ENCODE measurements around the gene EVI2B. TPM values are rescaled to one million over a fixed set of nuclear protein-coding genes. Genes with fewer than 3 reads are reported as not detected.
A peak's percentile ranks its signal among the peaks of the same experiment; 100 is the strongest.
"Not testable (repeated sequence)": the region's sequence is repeated elsewhere in the genome, so short reads cannot be mapped to it uniquely, and the experiment has no call there.

The EVI2B gene
- total and polyA plus RNA-seq, 12 donors, result 0.77 to 14.2 (median 1.8) TPM

DNA sequence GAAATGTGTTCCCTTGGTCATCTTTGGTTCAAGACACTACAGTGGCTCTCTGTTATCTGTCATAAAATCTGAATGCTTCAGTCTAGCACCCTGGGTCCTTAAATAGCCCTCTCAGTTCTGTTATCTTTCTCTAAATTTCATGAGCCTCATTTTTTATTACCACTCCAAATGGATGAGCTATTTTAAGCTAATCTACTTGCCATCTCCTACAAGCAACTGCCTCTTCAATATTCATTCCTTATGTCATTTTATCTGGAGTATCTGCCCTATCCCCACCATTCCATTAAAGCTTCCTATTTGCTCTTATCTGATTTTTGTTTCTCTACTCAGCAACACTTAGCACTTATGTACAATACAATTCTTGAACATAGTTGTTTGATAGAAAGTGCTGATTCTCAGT, 35.6 kb upstream of the EVI2B start:
- Histone ChIP-seq H3K9me3 (no peaks in the 10 kb centered on the region), H3K36me3 (peaks cover 0 to 72% (median 24%) of the 10 kb centered on the region in 9 donors), H3K27ac (no peak overlapping the region), H3K4me3 (no peak overlapping the region), H3K4me1 (no peaks in the 10 kb centered on the region), H3K27me3 (no peaks in the 10 kb centered on the region)
- DNase-seq (no peak), ATAC-seq (no peak)
- TF ChIP-seq CTCF (IDR thresholded peaks at IDR 0.05), result no peak
- intact Hi-C loops (cut with DNase I), result no loop called here

- H3K4me1 ChIP-seq; H3K4me3 ChIP-seq; H3K9me3 ChIP-seq; H3K27me3 ChIP-seq; intact Hi-C loops (cut with DNase I); DNase-seq; H3K27ac ChIP-seq: not testable (repeated sequence)
- WGBS, 2 donors, result 93 to 94% methylated on average over 13 to 20 of the region's 34 CpGs
- H3K36me3 ChIP-seq, result peaks cover 0 to 72% (median 11%) of the 10 kb centered on the region in 9 donors
- ATAC-seq, result peak in 1 of 8 donors; percentile 50
Observed at GRCh38 chr17:31345191-31345747, 31.4 kb upstream of the EVI2B start.

GRCh38 chr17:31339906-31340661, 26.2 kb upstream of the EVI2B start:
- DNase-seq (no peak), ATAC-seq (peak in 4 of 8 donors; percentile 31 to 77 (median 54))
- Histone ChIP-seq H3K27me3 (no peaks in the 10 kb centered on the region), H3K9me3 (no peaks in the 10 kb centered on the region), H3K36me3 (peaks cover 0 to 100% (median 26%) of the 10 kb centered on the region in 9 donors), H3K4me1 (peaks cover 0 to 13% (median 0%) of the 10 kb centered on the region in 9 donors), H3K4me3 (no peak overlapping the region), H3K27ac (peak overlapping the region in 3 of 10 donors; percentile 5 to 11 (median 8))
- TF ChIP-seq CTCF (IDR thresholded peaks at IDR 0.05), result no peak
- intact Hi-C loops (cut with DNase I), result no loop called here
- 80 to 82% methylated on average over 6 of the region's 6 CpGs for WGBS, 2 donors

GRCh38 chr17:31329221-31329620, 15.4 kb upstream of the EVI2B start:
- Histone ChIP-seq H3K27me3 (no peaks in the 10 kb centered on the region), H3K27ac (no peak overlapping the region), H3K4me3 (no peak overlapping the region), H3K36me3 (peaks cover 0 to 82% (median 18%) of the 10 kb centered on the region in 9 donors), H3K4me1 (no peaks in the 10 kb centered on the region), H3K9me3 (no peaks in the 10 kb centered on the region)
- no peak for TF ChIP-seq CTCF (IDR thresholded peaks at IDR 0.05)
- no peak for DNase-seq
- ATAC-seq, result no peak
- intact Hi-C loops (cut with DNase I), result loop anchor here in 1 of 10 donors (10.0 kb wide), 1 partner anchor 84 kb away; no protein-coding TSS in a partner anchor

GRCh38 chr17:31328160-31328535, 14.3 kb upstream of the EVI2B start:
- Histone ChIP-seq H3K4me3 (no peak overlapping the region), H3K4me1 (no peaks in the 10 kb centered on the region), H3K36me3 (peaks cover 0 to 77% (median 18%) of the 10 kb centered on the region in 9 donors), H3K27ac (peak overlapping the region in 1 of 10 donors; percentile 15), H3K9me3 (no peaks in the 10 kb centered on the region), H3K27me3 (no peaks in the 10 kb centered on the region)
- TF ChIP-seq CTCF (IDR thresholded peaks at IDR 0.05), result no peak
- DNase-seq (no peak), ATAC-seq (no peak)
- intact Hi-C loops (cut with DNase I), result loop anchor here in 1 of 10 donors (10.0 kb wide), 1 partner anchor 83 kb away; no protein-coding TSS in a partner anchor

Data from heart right ventricle (tissue), 16 donors.